HG03025 (cell line): Measurements from ENCODE around the gene TCF7.
"Not testable (repeated sequence)": the region's sequence is repeated elsewhere in the genome, so short reads cannot be mapped to it uniquely, and the experiment has no call there.

Source experiments
- ATAC-seq: cut with Tn5 transposase; IDR thresholded peaks from one replicate; pipeline ENCODE4 v1.9.1; 2021; ENCODE audit warnings: mild to moderate bottlenecking, moderate library complexity; ENCODE audit not compliant: unreplicated experiment, low FRiP score

TCF7 gene

GRCh38 chr5:134142052-134142451 is 27.6 kb downstream of the TCF7 start:
- no peak for ATAC-seq

- ATAC-seq = no peak
Measured at GRCh38 chr5:134142806-134143205, 28.3 kb downstream of the TCF7 start.

- ATAC-seq = no peak
Measured at GRCh38 chr5:134143431-134143830, 28.9 kb downstream of the TCF7 start.

- ATAC-seq = no peak
Measured at GRCh38 chr5:134143944-134144941, 29.8 kb downstream of the TCF7 start.

GRCh38 chr5:134145041-134145757 is 30.7 kb downstream of the TCF7 start:
- no peak for ATAC-seq

- ATAC-seq = no peak
Measured at GRCh38 chr5:134145779-134146581, 31.5 kb downstream of the TCF7 start.

- no peak for ATAC-seq
Measured at GRCh38 chr5:134146651-134147518, 32.4 kb downstream of the TCF7 start.

GRCh38 chr5:134148316-134148715 is 33.8 kb downstream of the TCF7 start:
- ATAC-seq = no peak

GRCh38 chr5:134148986-134149539 is 34.6 kb downstream of the TCF7 start:
- no peak for ATAC-seq

GRCh38 chr5:134149571-134150303 is 35.3 kb downstream of the TCF7 start:
- no peak for ATAC-seq

- no peak for ATAC-seq
Measured at GRCh38 chr5:134151723-134152122, 37.2 kb downstream of the TCF7 start.

- not testable (repeated sequence) for ATAC-seq
Measured at GRCh38 chr5:134152173-134152832, 37.8 kb downstream of the TCF7 start.

GRCh38 chr5:134153241-134153640 is 38.8 kb downstream of the TCF7 start:
- ATAC-seq = no peak

GRCh38 chr5:134153657-134154056 is 39.2 kb downstream of the TCF7 start:
- no peak for ATAC-seq

- ATAC-seq = no peak
Measured at GRCh38 chr5:134161513-134162395, 47.3 kb downstream of the TCF7 start.

GRCh38 chr5:134162592-134162991 is 48.1 kb downstream of the TCF7 start:
- ATAC-seq = no peak

GRCh38 chr5:134171972-134172371 is 57.5 kb downstream of the TCF7 start:
- ATAC-seq = no peak
